Fibroblast of lung (primary cell): Measurements from ENCODE around the gene ZIM2.

Experiments
- EZH2 ChIP-seq: IDR thresholded peaks from 2 replicates; pipeline ENCODE4 v1.5.1; 2012; ENCODE audit warnings: low read length, control low read depth, mild to moderate bottlenecking; ENCODE audit errors: missing control alignments
- TF ChIP-seq, protein P1 (sequence below), 2 donors: IDR thresholded peaks in 1 of 2; conservative IDR thresholded peaks in 1 of 2; 1 replicate in 1 of 2; 2 replicates in 1 of 2; pipeline ENCODE4 v1.5.1; 2011 to 2012; ENCODE audit warnings: low read length in 2 of 2, control low read depth in 1 of 2, inconsistent platforms in 1 of 2, low read depth in 1 of 2, mild to moderate bottlenecking in 1 of 2

- TF ChIP-seq, protein P1, sequence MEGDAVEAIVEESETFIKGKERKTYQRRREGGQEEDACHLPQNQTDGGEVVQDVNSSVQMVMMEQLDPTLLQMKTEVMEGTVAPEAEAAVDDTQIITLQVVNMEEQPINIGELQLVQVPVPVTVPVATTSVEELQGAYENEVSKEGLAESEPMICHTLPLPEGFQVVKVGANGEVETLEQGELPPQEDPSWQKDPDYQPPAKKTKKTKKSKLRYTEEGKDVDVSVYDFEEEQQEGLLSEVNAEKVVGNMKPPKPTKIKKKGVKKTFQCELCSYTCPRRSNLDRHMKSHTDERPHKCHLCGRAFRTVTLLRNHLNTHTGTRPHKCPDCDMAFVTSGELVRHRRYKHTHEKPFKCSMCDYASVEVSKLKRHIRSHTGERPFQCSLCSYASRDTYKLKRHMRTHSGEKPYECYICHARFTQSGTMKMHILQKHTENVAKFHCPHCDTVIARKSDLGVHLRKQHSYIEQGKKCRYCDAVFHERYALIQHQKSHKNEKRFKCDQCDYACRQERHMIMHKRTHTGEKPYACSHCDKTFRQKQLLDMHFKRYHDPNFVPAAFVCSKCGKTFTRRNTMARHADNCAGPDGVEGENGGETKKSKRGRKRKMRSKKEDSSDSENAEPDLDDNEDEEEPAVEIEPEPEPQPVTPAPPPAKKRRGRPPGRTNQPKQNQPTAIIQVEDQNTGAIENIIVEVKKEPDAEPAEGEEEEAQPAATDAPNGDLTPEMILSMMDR (conservative IDR thresholded peaks at IDR 0.05 in 1 of 2, IDR thresholded peaks at IDR 0.05 in 1 of 2; ENCODE audit: low read depth in 1 of 2, low read length in 2 of 2) = no peak
- no peak for TF ChIP-seq EZH2
Measured at GRCh38 chr19:56819166-56819565, 21.4 kb downstream of the ZIM2 start.
